ENCODE measurements around the gene CAAP1.
"Not testable (repeated sequence)": the region's sequence is repeated elsewhere in the genome, so short reads cannot be mapped to it uniquely, and the experiment has no call there.

CAAP1 gene

DNA sequence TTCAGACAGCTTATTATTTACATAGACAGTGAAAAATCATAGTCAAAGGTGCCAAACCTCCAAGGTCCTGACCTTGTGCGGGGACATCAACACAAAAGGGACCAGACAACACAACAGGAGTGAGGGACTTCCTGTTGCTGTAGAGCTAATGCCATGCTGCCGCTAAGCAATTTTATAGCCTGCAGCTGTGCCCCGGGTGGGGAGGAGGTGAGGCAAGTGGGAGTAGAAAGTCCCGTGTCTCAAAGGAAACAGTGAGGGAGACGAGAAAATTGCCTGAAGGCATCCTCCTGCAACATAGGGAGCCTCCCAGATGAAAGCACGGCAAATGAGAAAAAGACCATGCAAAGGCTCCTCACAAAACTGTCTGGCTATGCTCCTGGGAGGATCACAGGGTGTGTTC, 58.8 kb downstream of the CAAP1 start:
- no peak for DNase-seq (ENCODE audit: low spot score)

DNA sequence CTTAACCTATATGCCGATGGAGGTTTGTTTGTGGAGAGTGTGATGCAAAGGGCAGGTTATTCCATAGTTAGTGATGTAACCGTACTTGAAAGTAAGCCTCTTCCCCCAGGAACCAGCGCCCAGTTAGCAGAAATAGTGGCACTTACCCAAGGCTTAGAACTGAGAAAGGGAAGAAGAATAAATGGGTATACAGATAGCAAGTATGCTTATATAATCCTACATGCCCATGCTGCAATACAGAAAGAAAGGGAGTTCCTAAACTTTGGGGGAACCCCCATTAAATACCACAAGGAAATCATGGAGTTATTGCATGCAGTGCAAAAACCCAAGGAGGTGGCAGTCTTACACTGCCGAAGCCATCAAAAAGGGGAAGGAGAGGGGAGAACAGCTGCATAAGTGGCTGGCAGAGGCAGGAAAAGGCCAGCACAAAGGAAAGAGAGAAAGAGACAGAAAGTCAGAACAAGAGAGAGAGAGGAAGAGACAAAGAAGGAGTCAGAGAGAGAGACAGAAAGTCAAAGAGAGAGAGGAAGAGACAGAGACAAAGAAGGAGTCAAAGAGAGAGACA, 64.1 kb downstream of the CAAP1 start:
- not testable (repeated sequence) for DNase-seq (ENCODE audit: low spot score)

DNA sequence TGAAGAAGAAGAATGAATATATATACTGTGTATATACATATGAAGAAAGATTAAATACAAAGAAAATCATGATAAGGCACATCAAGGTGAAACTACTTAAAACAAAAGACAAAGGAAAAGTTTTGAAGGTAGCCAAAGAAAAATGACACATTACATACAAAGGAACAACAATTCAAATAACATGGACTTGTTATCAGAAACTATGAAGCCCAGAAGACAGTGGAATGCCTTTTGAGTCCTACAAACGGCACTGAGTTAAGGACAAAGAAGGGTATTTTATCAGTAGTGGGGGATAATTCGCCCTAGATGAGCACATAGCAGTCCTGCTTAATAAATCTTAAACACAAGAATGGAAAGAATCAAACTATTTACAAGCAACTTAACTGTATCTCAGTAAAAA, 77.8 kb downstream of the CAAP1 start:
- no peak for DNase-seq (ENCODE audit: low spot score)

DNA sequence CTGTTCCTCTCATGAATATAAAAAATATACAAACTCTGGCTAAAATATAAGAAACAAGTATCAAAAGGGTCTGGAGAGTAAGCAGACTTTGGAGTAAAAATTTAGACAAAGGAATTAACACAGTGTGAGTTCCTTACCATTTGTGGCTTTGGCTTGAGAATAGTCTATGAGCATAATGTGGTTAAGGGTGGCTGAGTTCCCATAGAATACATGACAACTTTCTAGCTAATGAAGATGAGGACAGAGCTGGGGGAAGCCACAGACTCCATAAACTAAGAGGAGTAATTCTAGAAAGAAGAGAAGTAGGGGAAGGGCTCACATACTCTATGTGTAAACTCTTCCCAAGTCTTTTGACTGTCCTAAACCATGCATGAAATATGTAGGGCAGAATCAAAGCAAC, 79.4 kb downstream of the CAAP1 start:
- DNase-seq (ENCODE audit: low spot score) = no peak

DNA sequence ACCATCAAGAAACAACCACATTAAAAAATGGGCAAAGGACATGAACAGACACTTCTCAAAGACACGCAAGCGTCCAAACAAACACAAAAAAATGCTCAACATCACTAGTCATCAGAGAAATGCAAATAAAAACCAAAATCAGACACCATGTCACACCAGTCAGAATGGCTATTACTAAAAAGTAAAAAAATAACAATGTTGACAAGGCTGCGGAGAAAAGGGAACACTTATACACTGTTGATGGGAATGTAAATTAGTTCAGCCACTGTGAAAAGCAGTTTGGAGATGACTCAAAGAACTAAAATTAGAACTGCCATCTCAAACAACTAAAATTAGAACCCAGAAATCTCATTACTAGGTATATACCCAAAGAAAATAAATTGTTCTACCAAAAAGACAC, 80.4 kb downstream of the CAAP1 start:
- DNase-seq (ENCODE audit: low spot score) = no peak

DNA sequence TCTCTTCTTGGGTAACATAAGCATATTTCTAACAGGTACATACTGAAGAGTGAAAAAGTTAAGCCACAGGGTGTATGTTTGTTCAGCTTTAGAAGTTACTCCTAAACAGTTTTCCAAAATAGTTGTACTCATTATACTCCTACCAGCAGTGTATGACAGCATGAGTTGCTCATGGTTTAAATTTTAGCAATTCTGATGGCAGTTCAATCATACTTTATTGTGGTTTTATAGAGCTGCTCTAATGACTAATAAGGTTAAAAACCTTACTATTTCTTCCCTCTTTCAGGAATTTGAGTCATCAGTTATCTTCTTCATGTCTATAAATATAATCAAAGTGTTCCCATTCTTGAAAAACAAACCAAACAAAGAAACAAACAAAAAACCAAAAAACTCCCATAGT, 81.5 kb downstream of the CAAP1 start:
- no peak for DNase-seq (ENCODE audit: low spot score)

DNA sequence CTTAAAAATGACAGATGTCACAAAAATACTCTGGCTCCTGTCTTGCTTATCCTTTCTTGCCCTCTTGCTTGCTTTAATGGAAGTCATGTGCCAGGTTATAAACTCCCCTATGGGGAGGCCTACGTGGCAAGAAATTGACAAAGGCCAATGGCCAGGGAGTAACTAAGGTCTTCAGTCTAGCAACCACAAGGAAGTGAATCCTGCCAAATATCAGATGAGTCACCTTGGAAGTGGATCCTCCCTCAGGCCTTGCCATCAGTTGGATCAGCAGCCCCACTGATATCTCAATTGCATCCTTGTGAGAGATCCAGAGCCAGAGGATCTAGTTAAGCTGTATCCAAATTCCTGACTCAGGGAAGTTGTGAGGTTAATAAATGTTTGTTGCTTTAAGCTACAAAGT, 82.8 kb downstream of the CAAP1 start:
- DNase-seq (ENCODE audit: low spot score) = peak; percentile 53

DNA sequence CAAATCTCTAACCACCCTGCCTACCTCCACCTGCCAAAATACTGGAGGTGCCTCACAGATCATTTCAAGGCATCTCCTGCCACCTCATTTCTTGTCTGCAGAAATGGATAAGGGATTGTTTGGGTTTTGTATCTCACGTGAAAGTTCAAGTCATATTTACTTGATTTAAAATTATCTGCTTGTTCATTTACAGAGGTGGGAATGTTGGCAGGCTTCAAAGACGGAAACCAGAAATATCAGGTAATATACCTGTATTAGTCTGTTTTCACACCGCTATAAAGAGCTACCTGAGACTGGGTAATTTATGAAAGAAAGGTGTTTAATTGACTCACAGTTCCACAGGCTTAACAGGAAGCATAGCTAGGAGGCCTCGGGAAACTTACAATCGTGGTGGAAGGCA, 85.4 kb downstream of the CAAP1 start:
- no peak for DNase-seq (ENCODE audit: low spot score)

DNA sequence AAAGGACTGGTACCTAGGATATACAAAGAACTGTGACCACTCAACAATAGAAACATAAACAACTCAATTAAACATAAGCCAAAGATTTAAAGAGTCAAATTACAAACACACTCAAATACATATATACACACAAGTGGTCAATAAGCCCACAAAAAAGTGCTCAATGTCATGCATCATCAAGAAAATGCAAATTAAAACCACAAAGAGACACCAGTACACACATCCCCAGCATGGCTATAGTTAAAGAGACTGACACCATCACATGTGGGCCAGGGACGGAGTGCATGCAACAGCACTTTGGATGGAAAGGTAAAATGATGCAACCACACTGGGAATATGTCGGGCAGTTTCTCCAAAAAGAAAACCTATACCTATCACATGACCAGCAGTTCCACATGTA, 89.7 kb downstream of the CAAP1 start:
- DNase-seq (ENCODE audit: low spot score) = no peak

DNA sequence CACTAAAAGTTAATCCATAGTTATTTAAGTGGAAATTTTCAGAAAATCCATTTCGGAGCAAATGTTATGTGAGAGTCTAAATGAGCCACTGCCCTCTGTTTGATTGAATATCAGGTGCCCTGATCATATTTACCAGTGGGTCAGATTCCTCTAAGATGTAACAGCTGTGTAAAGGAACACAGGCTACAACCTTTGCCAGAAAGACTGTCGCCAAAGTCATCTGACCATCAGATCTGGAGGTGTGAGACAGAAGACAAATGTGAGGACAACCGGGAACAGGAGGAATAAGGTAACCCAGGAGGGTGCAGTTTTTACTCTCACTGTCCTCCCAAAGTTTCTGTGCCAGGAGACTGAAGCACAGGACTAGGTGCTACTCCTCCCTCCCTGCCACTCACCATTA, 90.8 kb downstream of the CAAP1 start:
- no peak for DNase-seq (ENCODE audit: low spot score)

DNA sequence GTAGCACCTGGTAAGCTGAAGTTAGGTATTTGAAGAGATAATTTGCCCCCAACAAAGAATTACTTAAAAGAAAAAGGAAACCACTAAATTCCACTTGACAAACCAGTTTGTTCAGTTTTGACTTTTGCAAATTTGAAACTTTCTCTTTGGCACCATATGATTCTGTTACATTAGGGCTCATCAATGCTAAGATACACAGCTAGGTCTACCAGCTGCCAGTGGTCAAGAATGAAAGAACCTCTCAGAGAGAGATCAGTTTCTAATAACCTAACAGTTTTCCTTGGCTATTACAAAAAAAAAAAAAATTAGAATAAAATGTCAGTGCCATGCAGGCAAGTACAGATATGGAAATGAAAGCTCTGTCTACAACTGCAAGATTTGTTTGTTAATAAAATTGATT, 92.3 kb downstream of the CAAP1 start:
- DNase-seq (ENCODE audit: low spot score) = no peak

DNA sequence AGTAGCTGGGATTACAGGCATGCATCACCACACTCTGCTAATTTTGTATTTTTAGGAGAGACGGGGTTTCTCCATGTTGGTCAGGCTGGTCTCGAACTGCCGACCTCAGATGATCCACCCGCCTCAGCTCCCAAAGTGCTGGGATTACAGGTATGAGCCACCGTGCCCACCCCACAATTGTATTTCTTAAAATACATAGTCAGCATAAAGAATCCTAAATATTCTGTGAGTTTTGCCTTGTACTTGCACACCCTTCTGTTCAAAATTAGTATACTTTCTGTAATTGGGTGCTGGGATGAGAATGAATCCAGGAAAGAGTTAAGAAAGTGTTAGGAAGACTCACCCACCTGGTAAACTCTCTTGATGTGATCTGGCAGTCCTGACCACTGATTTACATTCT, 101.3 kb downstream of the CAAP1 start:
- DNase-seq (ENCODE audit: low spot score) = no peak

Measured in LoVo (cell line).